ENCODE measurements around the gene SYNCRIP.
"Not testable (repeated sequence)": the region's sequence is repeated elsewhere in the genome, so short reads cannot be mapped to it uniquely, and the experiment has no call there.

SYNCRIP gene

DNA sequence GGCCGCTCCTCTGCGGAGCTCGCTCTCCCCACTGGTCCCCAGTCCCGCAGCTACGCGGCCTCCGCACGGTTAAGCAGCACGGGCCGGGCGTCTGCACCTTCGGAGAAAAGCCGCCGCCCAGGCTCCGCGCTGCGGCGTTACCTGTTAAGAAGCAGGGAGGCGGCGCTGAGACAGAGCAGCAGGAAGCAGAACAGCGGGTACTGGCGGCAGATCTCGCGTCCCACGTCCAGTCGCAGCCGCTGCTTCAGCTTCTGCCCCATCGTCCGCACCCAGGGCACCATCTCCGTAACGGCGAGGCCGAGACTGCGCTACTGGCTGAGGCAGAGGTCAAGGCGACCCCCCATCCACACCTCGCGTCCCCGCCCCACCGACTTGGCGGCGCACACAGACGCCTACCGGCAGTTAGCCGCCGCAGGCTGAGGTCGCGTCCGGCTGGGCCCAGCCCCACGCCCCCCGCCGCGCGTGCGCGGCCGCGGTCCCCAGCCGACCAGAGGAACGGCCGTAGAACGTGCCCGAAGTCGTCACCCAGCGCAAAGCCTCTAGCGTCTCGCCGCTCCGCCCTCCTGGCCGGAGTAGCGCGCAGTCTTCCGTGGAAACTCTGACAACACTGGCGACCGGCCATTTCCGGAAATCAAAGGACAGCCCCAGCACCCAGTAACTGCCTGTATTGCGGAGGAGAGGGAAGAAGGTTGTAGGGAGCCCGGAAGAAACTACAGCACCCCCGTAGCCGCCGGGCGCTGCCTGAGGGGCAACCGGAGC lies 49.1 kb downstream of the SYNCRIP start, which contains the start of gene SNX14:
Gene SNX14, minus strand, starts transcription at position 421 of the 759 bp plus-strand sequence. Its CDS starts 140 bp downstream, at position 281.
- DNase-seq: peak; percentile 77

DNA sequence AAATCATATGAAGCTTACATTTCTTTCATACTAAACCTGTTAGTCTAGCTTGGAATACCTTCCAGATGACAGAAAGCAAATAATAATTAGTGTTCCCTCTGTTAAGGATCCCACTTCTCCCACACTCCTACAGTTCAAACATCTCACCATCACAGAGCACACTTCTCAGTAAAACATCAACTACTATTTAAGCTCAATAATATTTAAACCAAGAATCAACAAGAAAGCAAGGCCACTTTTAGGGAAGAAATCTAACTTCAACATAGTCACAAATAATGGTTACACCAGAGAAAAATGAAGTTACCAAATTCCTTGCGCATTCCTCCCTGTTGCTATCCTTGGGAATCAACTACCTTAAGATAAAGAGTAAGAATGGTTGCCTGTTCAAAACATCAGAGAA lies 50.7 kb downstream of the SYNCRIP start:
- DNase-seq: no peak

DNA sequence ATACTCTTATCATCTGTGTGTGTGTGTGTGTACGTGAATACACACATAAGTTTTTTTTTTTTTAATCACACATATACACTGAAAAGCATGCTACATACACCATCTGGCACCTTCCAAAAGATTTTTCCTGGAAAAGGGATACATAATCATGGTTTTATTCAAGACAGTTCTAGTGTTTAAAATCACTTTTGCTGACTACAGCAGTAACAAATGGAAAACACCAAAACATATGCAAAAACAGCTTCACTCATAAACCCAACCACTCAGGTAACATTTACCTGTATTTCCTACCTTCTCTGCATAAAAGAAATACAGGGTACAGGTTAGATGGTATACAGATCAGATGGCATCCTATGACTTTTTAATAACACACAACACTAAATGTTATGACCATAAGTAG lies 51.5 kb downstream of the SYNCRIP start:
- DNase-seq: no peak

DNA sequence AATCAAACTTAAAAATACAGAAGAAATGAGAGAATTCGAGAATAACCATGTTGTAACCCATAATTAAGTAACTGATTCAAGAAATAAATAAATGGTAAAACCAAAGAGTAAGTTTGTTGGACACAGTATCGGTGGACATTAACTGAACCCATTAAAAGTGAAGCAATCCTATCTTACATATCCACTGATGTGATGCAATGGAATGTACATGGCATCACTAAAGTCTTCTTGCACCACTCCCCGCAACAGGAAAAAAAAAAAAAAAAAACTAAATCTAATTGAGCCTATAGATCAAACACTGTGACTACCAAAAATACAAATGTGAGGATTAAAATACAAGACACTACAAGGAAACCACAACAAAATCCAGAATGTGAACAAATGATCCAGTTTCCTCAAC lies 56.9 kb downstream of the SYNCRIP start:
- DNase-seq: no peak

DNA sequence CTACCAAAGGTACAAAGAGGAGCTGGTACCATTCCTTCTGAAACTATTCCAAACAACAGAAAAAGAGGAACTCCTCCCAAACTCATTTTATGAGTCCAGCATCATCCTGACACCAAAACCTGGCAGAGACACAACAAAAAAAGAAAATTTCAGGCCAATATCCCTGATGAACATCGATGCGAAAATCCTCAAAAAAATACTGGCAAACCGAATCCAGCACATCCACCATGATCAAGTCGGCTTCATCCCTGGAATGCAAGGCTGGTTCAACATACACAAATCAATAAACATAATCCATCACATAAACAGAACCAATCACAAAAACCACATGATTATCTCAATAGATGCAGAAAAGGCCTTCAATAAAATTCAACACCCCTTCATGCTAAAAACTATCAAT lies 59.9 kb downstream of the SYNCRIP start:
- not testable (repeated sequence) for DNase-seq

DNA sequence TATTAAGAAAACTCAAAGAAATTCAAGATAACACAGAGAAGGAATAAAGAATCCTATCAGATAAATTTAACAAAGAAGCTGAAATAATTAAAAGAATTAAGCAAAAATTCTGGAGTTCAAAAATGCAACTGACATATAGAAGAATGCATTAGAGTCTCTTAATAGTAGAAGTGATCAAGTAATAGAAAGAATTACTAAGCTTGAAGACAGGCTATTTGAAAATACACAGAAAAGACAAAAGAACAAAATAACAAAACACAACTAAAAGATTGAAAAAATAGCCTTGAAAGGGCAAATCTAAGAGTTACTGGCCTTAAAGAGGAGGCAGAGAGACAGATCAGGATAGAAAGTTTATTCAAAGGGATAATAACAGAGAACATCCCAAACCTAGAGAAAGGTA lies 61.1 kb downstream of the SYNCRIP start:
- no peak for DNase-seq

DNA sequence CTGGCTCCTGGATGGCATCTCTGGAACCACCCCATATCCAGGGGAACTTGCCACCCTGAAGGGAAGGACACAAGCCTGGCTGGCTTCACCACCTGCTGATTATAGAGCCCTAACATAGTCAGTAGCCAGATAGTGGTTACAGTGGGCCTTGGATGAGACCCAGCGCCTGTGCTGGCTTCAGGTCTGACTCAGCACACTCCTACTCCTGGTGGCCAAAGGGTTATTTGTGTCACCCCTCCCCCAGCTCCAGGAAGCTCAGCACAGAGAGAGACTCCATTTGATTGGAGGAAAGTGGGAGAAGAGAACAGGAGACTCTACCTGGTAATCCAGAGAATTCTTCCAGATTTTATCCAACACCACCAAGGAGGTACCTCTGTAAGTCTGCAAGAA lies 61.8 kb downstream of the SYNCRIP start:
- no peak for DNase-seq

DNA sequence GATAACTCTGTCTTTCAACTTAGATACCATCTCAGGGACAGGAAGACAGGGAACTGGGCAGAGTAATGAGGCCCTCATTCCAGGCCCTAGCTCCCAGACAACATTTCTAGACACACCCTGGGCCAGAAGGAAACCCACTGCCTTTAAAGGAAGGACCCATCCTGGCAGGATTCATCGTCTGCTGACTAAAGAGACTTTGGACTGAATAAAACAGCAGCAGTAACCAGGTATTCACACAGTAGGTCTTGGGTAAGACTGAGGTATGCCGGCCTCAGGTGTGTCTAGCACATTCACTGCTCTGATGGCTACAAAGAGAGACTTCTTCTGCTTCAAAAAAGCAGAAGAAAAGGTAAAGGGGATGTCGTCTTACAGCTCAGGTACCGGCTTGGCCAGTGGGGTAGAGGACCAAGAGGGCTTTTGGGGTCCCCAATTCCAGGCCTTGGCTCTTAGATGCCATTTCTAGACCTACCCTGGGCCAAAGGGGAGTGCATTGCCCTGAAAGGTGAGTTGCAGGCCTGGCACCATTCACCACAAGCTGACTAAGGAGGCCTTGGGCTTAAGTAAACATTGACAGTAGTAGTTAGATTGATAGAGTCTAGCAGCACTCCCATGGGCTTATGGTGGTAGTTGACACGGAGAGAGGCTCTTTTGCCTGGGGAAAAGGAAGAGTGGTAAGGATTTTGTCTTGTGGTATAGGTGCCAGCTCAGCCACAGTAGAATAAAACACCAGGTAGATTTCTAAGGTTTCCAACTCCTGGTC lies 62.4 kb downstream of the SYNCRIP start:
- no peak for DNase-seq

DNA sequence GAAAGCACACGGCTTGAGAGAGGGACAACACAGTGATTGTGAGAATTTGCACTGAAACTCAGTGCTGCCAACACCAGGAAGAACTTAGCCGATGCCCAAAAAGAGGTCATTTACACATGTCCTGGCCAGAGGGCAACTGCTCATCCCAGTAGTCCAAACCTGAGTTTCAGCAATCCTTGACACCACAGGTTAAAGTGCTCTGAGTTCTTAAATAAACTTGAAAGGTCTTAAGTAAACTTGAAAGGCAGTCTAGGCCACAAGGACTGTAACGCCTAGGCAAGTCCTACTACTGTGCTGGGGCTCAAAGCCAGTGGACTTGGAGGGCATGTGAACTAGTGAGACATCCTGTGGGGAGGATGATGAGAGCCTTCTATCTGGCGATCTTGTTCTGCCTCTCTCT lies 63.1 kb downstream of the SYNCRIP start:
- no peak for DNase-seq

DNA sequence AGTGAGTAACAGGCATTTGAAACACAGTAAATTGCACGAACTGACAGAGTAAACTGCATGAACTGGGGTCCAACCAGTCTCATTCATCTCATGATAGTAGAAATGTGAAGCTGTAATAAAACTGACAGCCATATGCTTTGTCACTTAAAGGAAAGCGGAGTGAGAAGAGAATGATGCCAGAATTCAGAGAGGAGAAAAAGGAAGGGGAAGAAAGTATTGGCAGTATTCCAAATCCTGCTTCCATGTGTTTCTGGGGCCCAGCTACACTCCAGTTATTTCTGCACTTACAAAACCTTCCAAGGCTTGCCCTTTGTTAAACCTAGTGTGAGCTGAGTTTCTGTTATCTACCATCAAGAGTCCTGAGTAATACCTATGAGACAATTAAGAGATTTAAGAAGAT lies 66.2 kb downstream of the SYNCRIP start:
- DNase-seq: peak; percentile 6

DNA sequence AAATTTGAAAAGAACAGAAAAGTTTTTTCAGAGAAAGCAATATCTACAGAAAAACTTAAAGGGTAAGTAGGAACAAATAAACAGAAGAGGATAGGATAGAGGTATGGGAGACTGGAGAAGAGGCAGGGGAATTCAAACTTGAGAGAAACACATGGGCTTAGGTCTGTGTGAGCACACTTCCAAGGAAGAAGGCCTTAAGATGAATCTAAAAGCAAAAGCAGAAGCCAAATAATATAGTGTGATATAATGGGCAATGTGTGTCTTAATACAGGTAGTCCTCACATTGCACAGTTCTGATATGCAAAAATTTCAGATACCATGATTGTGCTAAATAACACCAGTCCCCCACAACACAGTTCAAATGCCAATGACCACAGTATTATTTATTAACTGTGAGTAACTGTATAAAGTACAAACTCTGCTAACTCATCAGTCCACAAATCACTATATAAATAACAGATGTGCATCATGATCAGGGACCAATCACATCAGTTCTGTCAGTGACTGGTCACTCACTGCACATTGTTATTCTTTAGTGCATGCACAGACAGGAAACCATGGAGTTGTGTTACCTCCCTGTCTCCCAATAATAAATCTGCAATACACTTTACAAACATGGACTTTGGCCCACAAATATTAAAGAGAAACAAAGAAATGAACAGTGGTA lies 67.6 kb downstream of the SYNCRIP start:
- no peak for DNase-seq

DNA sequence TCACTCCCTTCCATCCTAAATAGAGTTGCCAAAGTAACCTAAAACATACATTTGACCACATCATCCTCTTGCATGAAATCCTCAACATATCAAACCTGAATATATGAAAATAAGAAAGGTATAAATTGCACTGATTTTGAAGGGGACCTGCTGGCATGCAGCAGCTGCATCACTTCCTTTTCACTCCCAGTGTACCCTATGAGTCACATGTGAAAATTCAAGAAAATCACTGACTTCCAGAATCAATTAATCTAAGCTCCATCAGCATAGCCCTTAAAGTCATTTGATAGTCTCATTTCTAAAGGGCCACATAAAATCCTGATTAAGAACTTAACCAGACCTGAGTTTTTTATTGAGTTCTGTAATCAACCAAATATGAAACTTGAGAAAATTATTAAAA lies 73.4 kb downstream of the SYNCRIP start:
- no peak for DNase-seq

DNA sequence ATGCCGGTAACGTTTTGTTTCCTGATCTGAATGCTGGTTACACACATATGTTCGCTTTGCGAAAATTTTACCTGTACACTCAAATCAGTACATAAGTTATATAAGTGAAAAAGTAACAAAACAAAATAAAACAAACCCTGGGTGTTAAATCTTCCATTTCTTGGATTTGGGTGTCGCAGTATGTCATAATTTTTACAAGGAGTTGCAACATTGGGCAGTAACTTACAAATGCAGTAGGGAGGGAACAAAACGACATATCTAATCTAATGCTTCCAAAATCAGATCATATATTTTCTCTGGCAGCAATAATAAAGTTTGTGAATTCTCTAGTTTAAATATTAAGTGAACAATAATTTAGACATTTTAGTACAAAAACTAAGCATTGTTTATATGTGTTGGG lies 74.3 kb downstream of the SYNCRIP start:
- no peak for DNase-seq

DNA sequence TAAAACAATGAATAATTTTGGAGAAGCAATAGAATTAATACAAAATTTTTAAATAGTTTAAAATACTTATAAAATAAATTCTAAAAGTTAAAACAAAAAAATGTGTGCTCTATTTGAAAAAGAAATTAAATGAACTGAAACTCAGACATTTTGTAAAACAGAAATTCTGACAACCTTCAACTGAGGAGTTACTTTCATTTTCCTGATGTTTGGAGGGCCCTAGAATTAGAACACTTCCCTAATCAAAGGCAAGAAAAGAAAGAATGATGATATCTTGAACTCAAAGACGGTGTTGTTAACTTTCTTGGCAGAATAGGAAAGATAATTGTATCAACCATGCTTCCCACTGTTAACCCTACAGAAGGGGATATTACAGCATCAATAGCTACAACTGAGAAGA lies 77.0 kb downstream of the SYNCRIP start:
- no peak for DNase-seq

DNA sequence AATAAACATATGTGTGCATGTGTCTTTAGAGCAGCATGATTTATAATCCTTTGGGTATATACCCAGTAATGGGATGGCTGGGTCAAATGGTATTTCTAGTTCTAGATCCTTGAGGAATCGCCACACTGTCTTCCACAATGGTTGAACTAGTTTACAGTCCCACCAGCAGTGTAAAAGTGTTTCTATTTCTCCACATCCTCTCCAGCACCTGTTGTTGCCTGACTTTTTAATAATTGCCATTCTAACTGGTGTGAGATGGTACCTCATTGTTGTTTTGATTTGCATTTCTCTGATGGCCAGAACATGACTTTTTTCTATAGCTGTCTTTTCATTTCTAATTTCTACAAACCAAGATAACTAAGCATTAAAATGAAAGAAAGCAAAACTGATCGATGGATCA lies 78.5 kb downstream of the SYNCRIP start:
- DNase-seq: not testable (repeated sequence)
